Tibial nerve (tissue), 4 donors: Measurements from ENCODE around the gene PRORP. TPM values are rescaled to one million over a fixed set of nuclear protein-coding genes. Genes with fewer than 3 reads are reported as not detected.

ENCODE experiments used
- DNase-seq, 2 donors: peaks; one replicate each; pipeline ENCODE4 v3.0.0-alpha.2; 2019; ENCODE audit warnings: low spot score in 2 of 2
- H3K27ac ChIP-seq, 4 donors: fragments of 200-600 bp; sonication (generic) in 3 of 4; one replicate each; pipeline ENCODE4 v1.5.1; 2017 to 2019; ENCODE audit warnings: mild to moderate bottlenecking in 1 of 4
- H3K27me3 ChIP-seq, 2 donors: fragments of 200-600 bp; sonication (generic) in 1 of 2; one replicate each; pipeline versions ENCODE4 v1.5.1 to v1.6.0; 2017 to 2019
- H3K36me3 ChIP-seq, 3 donors: fragments of 200-600 bp; sonication (generic); one replicate each; pipeline ENCODE4 v1.5.1; 2018 to 2019
- H3K4me1 ChIP-seq, 4 donors: fragments of 200-600 bp; sonication (generic) in 3 of 4; one replicate each; pipeline ENCODE4 v1.5.1; 2017 to 2019
- H3K4me3 ChIP-seq, 4 donors: fragments of 200-600 bp; sonication (generic) in 3 of 4; one replicate each; pipeline ENCODE4 v1.5.1; 2017 to 2019; ENCODE audit warnings: mild to moderate bottlenecking in 1 of 4, moderate library complexity in 1 of 4
- H3K9me3 ChIP-seq, 4 donors: fragments of 200-600 bp; sonication (generic) in 3 of 4; one replicate each; pipeline ENCODE4 v1.5.1; 2017 to 2019
- CTCF ChIP-seq, 5 experiments: fragments of 200-600 bp in 3 of 5; fragments of 450-650 bp in 2 of 5; sonication (generic) in 3 of 5; IDR thresholded peaks; one replicate each; pipeline ENCODE4 v1.5.1; 2016 to 2019; ENCODE audit warnings: antibody characterized with exemption in 5 of 5, mild to moderate bottlenecking in 3 of 5, moderate library complexity in 2 of 5
- EP300 ChIP-seq, 2 donors: sonication (generic); formaldehyde crosslinking; IDR thresholded peaks; one replicate each; pipeline ENCODE4 v1.6.1; 2017; ENCODE audit warnings: antibody characterized with exemption in 2 of 2, mild to moderate bottlenecking in 1 of 2
- POLR2A ChIP-seq, 2 donors: fragments of 450-650 bp; IDR thresholded peaks; one replicate each; pipeline ENCODE4 v1.6.1; 2017; ENCODE audit warnings: antibody characterized with exemption in 2 of 2, mild to moderate bottlenecking in 2 of 2, moderate library complexity in 2 of 2
- WGBS, 2 donors: methylation state at CpG; one replicate each; pipeline ENCODE4 v1.1.5; 2018; 5-methylcytosine and 5-hydroxymethylcytosine counted together
- total RNA-seq, 4 donors: library from RNA; depleted of rRNA; stranded (reverse); fragments of >200 nt; gene quantifications; one replicate each; pipeline ENCODE4 v1.1.0, GENCODE V29; 2016

The PRORP gene
- total RNA-seq, 4 donors from 2014 or later, result 20.5 to 31.2 (median 25.8) TPM

- WGBS, 2 donors, result 63 to 65% methylated on average over 6 of the region's 6 CpGs
- DNase-seq, result no peak
- H3K9me3 ChIP-seq, result no peaks in the 10 kb centered on the region
- no peak overlapping the region for H3K27ac ChIP-seq
- H3K4me3 ChIP-seq, result no peak overlapping the region
- peaks cover 0 to 5% (median 0%) of the 10 kb centered on the region in 3 donors for H3K36me3 ChIP-seq
- no peak for TF ChIP-seq CTCF (IDR thresholded peaks at IDR 0.05)
- peak in 1 of 2 donors; percentile 6 for TF ChIP-seq EP300 (IDR thresholded peaks at IDR 0.05)
- H3K27me3 ChIP-seq, result no peaks in the 10 kb centered on the region
- peaks cover 0 to 14% (median 8%) of the 10 kb centered on the region in 4 donors for H3K4me1 ChIP-seq
Measured at GRCh38 chr14:35159742-35160409, 37.5 kb downstream of the PRORP start.

GRCh38 chr14:35161231-35161630 is 38.9 kb downstream of the PRORP start:
- WGBS, 2 donors, result 83 to 87% methylated on average over 5 of the region's 5 CpGs
- no peak overlapping the region for H3K4me3 ChIP-seq
- TF ChIP-seq CTCF (IDR thresholded peaks at IDR 0.05) (no peak), EP300 (IDR thresholded peaks at IDR 0.05) (no peak), POLR2A (IDR thresholded peaks at IDR 0.05) (no peak)
- H3K9me3 ChIP-seq, result no peaks in the 10 kb centered on the region
- H3K27ac ChIP-seq, result no peak overlapping the region
- peaks cover 0 to 5% (median 4%) of the 10 kb centered on the region in 4 donors for H3K4me1 ChIP-seq
- no peaks in the 10 kb centered on the region for H3K27me3 ChIP-seq
- H3K36me3 ChIP-seq, result peaks cover 0 to 5% (median 0%) of the 10 kb centered on the region in 3 donors
- DNase-seq, result no peak

GRCh38 chr14:35163384-35163783 is 41.0 kb downstream of the PRORP start:
- Histone ChIP-seq H3K4me3 (no peak overlapping the region), H3K9me3 (no peaks in the 10 kb centered on the region), H3K27me3 (no peaks in the 10 kb centered on the region), H3K36me3 (peaks cover 0 to 24% (median 0%) of the 10 kb centered on the region in 3 donors), H3K27ac (no peak overlapping the region), H3K4me1 (no peaks in the 10 kb centered on the region)
- 93 to 94% methylated on average over 1 of the region's 1 CpG for WGBS, 2 donors
- TF ChIP-seq CTCF (IDR thresholded peaks at IDR 0.05) (no peak), POLR2A (IDR thresholded peaks at IDR 0.05) (no peak), EP300 (IDR thresholded peaks at IDR 0.05) (no peak)
- no peak for DNase-seq

GRCh38 chr14:35164849-35165248 is 42.5 kb downstream of the PRORP start:
- no peaks in the 10 kb centered on the region for H3K4me1 ChIP-seq
- WGBS, 2 donors, result 79 to 81% methylated on average over 5 of the region's 5 CpGs
- no peak overlapping the region for H3K4me3 ChIP-seq
- no peak for TF ChIP-seq POLR2A (IDR thresholded peaks at IDR 0.05)
- no peak for TF ChIP-seq CTCF (IDR thresholded peaks at IDR 0.05)
- TF ChIP-seq EP300 (IDR thresholded peaks at IDR 0.05), result no peak
- peaks cover 0 to 32% (median 0%) of the 10 kb centered on the region in 3 donors for H3K36me3 ChIP-seq
- no peak overlapping the region for H3K27ac ChIP-seq
- no peak for DNase-seq
- no peaks in the 10 kb centered on the region for H3K9me3 ChIP-seq
- no peaks in the 10 kb centered on the region for H3K27me3 ChIP-seq

- WGBS, 2 donors, result 84% methylated on average over 3 of the region's 3 CpGs
Measured at GRCh38 chr14:35167496-35167895, 45.1 kb downstream of the PRORP start.

More at GRCh38 chr14:35167496-35167895, 45.1 kb downstream of the PRORP start:
- Histone ChIP-seq H3K4me1 (no peaks in the 10 kb centered on the region), H3K27me3 (no peaks in the 10 kb centered on the region), H3K9me3 (no peaks in the 10 kb centered on the region), H3K27ac (no peak overlapping the region), H3K4me3 (no peak overlapping the region), H3K36me3 (peaks cover 0 to 41% (median 0%) of the 10 kb centered on the region in 3 donors)
- TF ChIP-seq POLR2A (IDR thresholded peaks at IDR 0.05) (no peak), CTCF (IDR thresholded peaks at IDR 0.05) (no peak), EP300 (IDR thresholded peaks at IDR 0.05) (no peak)
- no peak for DNase-seq
